Mammary epithelial cell (primary cell): Measurements from ENCODE around the gene MPDZ.

ENCODE experiments used
- EZH2 ChIP-seq: IDR thresholded peaks from 2 replicates; pipeline ENCODE4 v1.6.1; 2012; ENCODE audit warnings: low read length, inconsistent platforms, borderline replicate concordance
- TF ChIP-seq, protein P1 (sequence below), 2 donors: IDR thresholded peaks in 1 of 2; conservative IDR thresholded peaks in 1 of 2; 2 replicates each; pipeline ENCODE4 v1.5.1; 2011 to 2012; ENCODE audit warnings: inconsistent platforms in 2 of 2, low read length in 2 of 2, mild to moderate bottlenecking in 2 of 2, control low read depth in 1 of 2, low read depth in 1 of 2; ENCODE audit not compliant: insufficient read depth in 1 of 2; ENCODE audit errors: extremely low read depth in 1 of 2

DNA sequence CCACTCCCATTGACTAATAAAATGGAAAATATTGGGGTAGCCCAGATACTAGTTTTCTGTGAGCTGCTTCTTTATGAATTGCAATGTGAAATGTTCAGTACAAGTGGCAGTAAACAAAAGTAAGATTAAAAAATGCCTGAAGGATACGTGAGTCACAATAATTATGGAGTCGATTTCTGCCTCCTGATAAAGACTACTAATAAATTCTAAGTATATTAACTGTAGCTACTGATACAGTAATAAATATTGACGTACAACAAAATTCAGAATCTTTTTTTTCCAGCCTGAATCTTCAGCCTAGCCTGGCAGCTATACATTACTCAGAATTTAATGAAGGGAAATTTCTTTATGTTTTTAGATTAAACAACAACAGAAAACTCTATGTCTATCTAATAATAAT is 218.1 kb downstream of the MPDZ start:
- TF ChIP-seq, protein P1, sequence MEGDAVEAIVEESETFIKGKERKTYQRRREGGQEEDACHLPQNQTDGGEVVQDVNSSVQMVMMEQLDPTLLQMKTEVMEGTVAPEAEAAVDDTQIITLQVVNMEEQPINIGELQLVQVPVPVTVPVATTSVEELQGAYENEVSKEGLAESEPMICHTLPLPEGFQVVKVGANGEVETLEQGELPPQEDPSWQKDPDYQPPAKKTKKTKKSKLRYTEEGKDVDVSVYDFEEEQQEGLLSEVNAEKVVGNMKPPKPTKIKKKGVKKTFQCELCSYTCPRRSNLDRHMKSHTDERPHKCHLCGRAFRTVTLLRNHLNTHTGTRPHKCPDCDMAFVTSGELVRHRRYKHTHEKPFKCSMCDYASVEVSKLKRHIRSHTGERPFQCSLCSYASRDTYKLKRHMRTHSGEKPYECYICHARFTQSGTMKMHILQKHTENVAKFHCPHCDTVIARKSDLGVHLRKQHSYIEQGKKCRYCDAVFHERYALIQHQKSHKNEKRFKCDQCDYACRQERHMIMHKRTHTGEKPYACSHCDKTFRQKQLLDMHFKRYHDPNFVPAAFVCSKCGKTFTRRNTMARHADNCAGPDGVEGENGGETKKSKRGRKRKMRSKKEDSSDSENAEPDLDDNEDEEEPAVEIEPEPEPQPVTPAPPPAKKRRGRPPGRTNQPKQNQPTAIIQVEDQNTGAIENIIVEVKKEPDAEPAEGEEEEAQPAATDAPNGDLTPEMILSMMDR (conservative IDR thresholded peaks at IDR 0.05 in 1 of 2, IDR thresholded peaks at IDR 0.05 in 1 of 2; ENCODE audit: extremely low read depth in 1 of 2, insufficient read depth in 1 of 2, low read depth in 1 of 2, low read length in 2 of 2), result no peak
- no peak for TF ChIP-seq EZH2
